Fibroblast of skin of abdomen (primary cell): ENCODE measurements around the gene NTPCR. TPM values are rescaled to one million over a fixed set of nuclear protein-coding genes. Genes with fewer than 3 reads are reported as not detected.
"Not testable (repeated sequence)": the region's sequence is repeated elsewhere in the genome, so short reads cannot be mapped to it uniquely, and the experiment has no call there.

Source experiments
- DNase-seq: peaks from one replicate; pipeline ENCODE4 v3.0.0-alpha.2; 2013
- polyA plus RNA-seq, 2 experiments: library from polyadenylated mRNA; unstranded; fragments of 120-200 nt; gene quantifications; one replicate each; pipeline ENCODE4 v1.2.1, GENCODE V29; 2013; ENCODE audit not compliant: insufficient read length in 2 of 2

Gene NTPCR
- polyA plus RNA-seq (2013, experiment 1 of 2; ENCODE audit: insufficient read length) = 43.6 TPM
- polyA plus RNA-seq (2013, experiment 2 of 2; ENCODE audit: insufficient read length) = 45.2 TPM

GRCh38 chr1:232950197-232951176, at the start of gene NTPCR:
TSS of gene NTPCR (plus strand) at chr1:232950611. CDS start at chr1:232950711, 100 bp downstream.
- peak; percentile 91 for DNase-seq

- DNase-seq = no peak
Observed at GRCh38 chr1:232900818-232901217, 49.6 kb upstream of the NTPCR start.

- DNase-seq = no peak
Observed at GRCh38 chr1:232901255-232901654, 49.2 kb upstream of the NTPCR start.

GRCh38 chr1:232902774-232903350, 47.5 kb upstream of the NTPCR start:
- DNase-seq = no peak

GRCh38 chr1:232904131-232904530, 46.3 kb upstream of the NTPCR start:
- no peak for DNase-seq

- peak; percentile 63 for DNase-seq
Observed at GRCh38 chr1:232904566-232904965, 45.8 kb upstream of the NTPCR start.

- DNase-seq = no peak
Observed at GRCh38 chr1:232905331-232906034, 44.9 kb upstream of the NTPCR start.

- DNase-seq = no peak
Observed at GRCh38 chr1:232906441-232906840, 44.0 kb upstream of the NTPCR start.

GRCh38 chr1:232908831-232909230, 41.6 kb upstream of the NTPCR start:
- no peak for DNase-seq

- no peak for DNase-seq
Observed at GRCh38 chr1:232909752-232910151, 40.7 kb upstream of the NTPCR start.

- DNase-seq = no peak
Observed at GRCh38 chr1:232911027-232911599, 39.3 kb upstream of the NTPCR start.

GRCh38 chr1:232912845-232913580, 37.4 kb upstream of the NTPCR start:
- DNase-seq = no peak

- DNase-seq = not testable (repeated sequence)
Observed at GRCh38 chr1:232914271-232914670, 36.1 kb upstream of the NTPCR start.

GRCh38 chr1:232915212-232915611, 35.2 kb upstream of the NTPCR start:
- no peak for DNase-seq

- no peak for DNase-seq
Observed at GRCh38 chr1:232917053-232917452, 33.4 kb upstream of the NTPCR start.

- peak; percentile 34 for DNase-seq
Observed at GRCh38 chr1:232921381-232921780, 29.0 kb upstream of the NTPCR start.

GRCh38 chr1:232922485-232922884, 27.9 kb upstream of the NTPCR start:
- DNase-seq = peak; percentile 79

- DNase-seq = peak; percentile 65
Observed at GRCh38 chr1:232923739-232924386, 26.5 kb upstream of the NTPCR start.

- no peak for DNase-seq
Observed at GRCh38 chr1:232924874-232925273, 25.5 kb upstream of the NTPCR start.

- no peak for DNase-seq
Observed at GRCh38 chr1:232925421-232926220, 24.8 kb upstream of the NTPCR start.
